ENCODE data around the gene RMI2. TPM values are rescaled to one million over a fixed set of nuclear protein-coding genes. Genes with fewer than 3 reads are reported as not detected.
"Not testable (repeated sequence)": the region's sequence is repeated elsewhere in the genome, so short reads cannot be mapped to it uniquely, and the experiment has no call there.

RMI2 gene
- total and polyA plus RNA-seq, 8 donors = 0.35 to 3.2 (median 1.2) TPM

GRCh38 chr16:11361701-11362451, 16.6 kb downstream of the RMI2 start:
- H3K4me1 ChIP-seq = peaks cover 0 to 10% (median 0%) of the 10 kb centered on the region in 3 donors
- no peak overlapping the region for H3K27ac ChIP-seq
- DNase-seq = no peak
- no peak for TF ChIP-seq CTCF (IDR thresholded peaks at IDR 0.05)
- H3K9me3 ChIP-seq = no peaks in the 10 kb centered on the region
- H3K4me3 ChIP-seq = no peak overlapping the region
- H3K36me3 ChIP-seq = no peaks in the 10 kb centered on the region
- WGBS, 2 donors = 71 to 74% methylated on average over 16 of the region's 16 CpGs
- no peaks in the 10 kb centered on the region for H3K27me3 ChIP-seq
- no peak for FAIRE-seq
- ATAC-seq = no peak
- intact Hi-C loops (cut with DNase I) = no loop called here

- intact Hi-C loops (cut with DNase I) = no loop called here
- H3K27ac ChIP-seq = peak overlapping the region; percentile 35 to 67 (median 52)
- no peaks in the 10 kb centered on the region for H3K36me3 ChIP-seq
- WGBS, 2 donors = 61 to 75% methylated on average over 7 of the region's 7 CpGs
- no peak for TF ChIP-seq CTCF (IDR thresholded peaks at IDR 0.05)
- H3K4me3 ChIP-seq = no peak overlapping the region
- no peaks in the 10 kb centered on the region for H3K9me3 ChIP-seq
- peaks cover 0 to 10% (median 0%) of the 10 kb centered on the region in 3 donors for H3K4me1 ChIP-seq
- no peak for ATAC-seq
- FAIRE-seq = no peak
- H3K27me3 ChIP-seq = no peaks in the 10 kb centered on the region
- no peak for DNase-seq
Observed at GRCh38 chr16:11363927-11364258, 18.6 kb downstream of the RMI2 start.

GRCh38 chr16:11367483-11367906, 22.2 kb downstream of the RMI2 start:
- FAIRE-seq (no peak), DNase-seq (no peak), ATAC-seq (no peak)
- WGBS, 2 donors = 84 to 89% methylated on average over 5 of the region's 5 CpGs
- intact Hi-C loops (cut with DNase I) = no loop called here
- Histone ChIP-seq H3K36me3 (no peaks in the 10 kb centered on the region), H3K27ac (no peak overlapping the region), H3K9me3 (no peaks in the 10 kb centered on the region), H3K4me3 (no peak overlapping the region), H3K27me3 (no peaks in the 10 kb centered on the region), H3K4me1 (peaks cover 0 to 10% (median 0%) of the 10 kb centered on the region in 3 donors)
- TF ChIP-seq CTCF (IDR thresholded peaks at IDR 0.05) = no peak

- peak in 3 of 4 donors; percentile 51 to 79 (median 78) for ATAC-seq
- H3K27ac ChIP-seq = peak overlapping the region in 1 of 4 donors; percentile 25
- peak in 1 of 6 donors; percentile 50 for DNase-seq
- no peaks in the 10 kb centered on the region for H3K36me3 ChIP-seq
- no peaks in the 10 kb centered on the region for H3K4me1 ChIP-seq
- no peaks in the 10 kb centered on the region for H3K27me3 ChIP-seq
- intact Hi-C loops (cut with DNase I) = no loop called here
- WGBS, 2 donors = 57 to 60% methylated on average over 7 of the region's 7 CpGs
- FAIRE-seq = no peak
- H3K9me3 ChIP-seq = no peaks in the 10 kb centered on the region
- no peak for TF ChIP-seq CTCF (IDR thresholded peaks at IDR 0.05)
- H3K4me3 ChIP-seq = no peak overlapping the region
Observed at GRCh38 chr16:11370084-11370931, 25.0 kb downstream of the RMI2 start.

DNA sequence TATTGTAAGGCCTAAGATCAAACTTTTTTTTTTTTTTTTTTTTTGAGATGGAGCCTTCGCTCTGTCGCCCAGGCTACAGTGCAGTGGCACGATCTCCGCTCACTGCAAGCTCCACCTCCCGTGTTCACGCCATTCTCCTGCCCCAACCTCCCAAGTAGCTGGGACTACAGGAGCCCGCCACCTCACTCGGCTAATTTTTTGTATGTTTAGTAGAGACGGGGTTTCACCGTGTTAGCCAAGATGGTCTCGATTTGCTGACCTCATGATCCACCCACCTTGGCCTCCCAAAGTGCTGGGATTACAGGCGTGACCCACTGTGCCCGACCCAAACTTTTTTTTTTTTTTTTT, 25.6 kb downstream of the RMI2 start:
- H3K27ac ChIP-seq; ATAC-seq; H3K36me3 ChIP-seq; H3K27me3 ChIP-seq; H3K4me3 ChIP-seq; DNase-seq; H3K4me1 ChIP-seq; FAIRE-seq; H3K9me3 ChIP-seq; intact Hi-C loops (cut with DNase I): not testable (repeated sequence)
- WGBS, 2 donors = 91 to 95% methylated on average over 13 of the region's 13 CpGs
